GM21515 (cell line): ENCODE results near the gene TXNDC16.

Experiments used
- ATAC-seq: cut with Tn5 transposase; IDR thresholded peaks from one replicate; pipeline ENCODE4 v1.9.1; 2021; ENCODE audit not compliant: unreplicated experiment

Gene TXNDC16

GRCh38 chr14:52455291-52456088, 96.8 kb downstream of the TXNDC16 start:
- ATAC-seq: no peak

DNA sequence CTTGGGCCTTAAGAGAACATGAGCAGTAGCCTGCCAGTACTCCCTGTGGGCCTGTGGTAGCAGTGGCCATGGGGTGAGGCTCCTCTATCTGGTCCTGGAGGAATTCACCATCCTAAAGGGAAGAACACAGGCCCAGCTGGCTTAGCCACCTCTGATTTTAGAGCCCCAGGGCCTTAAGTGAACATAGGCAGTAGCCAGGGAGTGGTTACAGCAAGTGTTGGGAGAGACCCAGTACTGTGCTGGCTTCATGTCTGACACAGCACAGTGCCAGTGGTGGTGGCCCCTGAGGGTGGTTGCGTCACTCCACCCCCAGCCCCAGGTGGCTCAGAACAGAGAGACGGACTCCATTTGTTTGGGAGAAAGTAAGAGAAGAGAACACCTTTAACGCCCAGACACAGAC, 105.1 kb downstream of the TXNDC16 start:
- ATAC-seq: no peak

- ATAC-seq: no peak
Measured at GRCh38 chr14:52446355-52446754, 106.0 kb downstream of the TXNDC16 start.

- no peak for ATAC-seq
Measured at GRCh38 chr14:52443506-52443905, 108.8 kb downstream of the TXNDC16 start.

DNA sequence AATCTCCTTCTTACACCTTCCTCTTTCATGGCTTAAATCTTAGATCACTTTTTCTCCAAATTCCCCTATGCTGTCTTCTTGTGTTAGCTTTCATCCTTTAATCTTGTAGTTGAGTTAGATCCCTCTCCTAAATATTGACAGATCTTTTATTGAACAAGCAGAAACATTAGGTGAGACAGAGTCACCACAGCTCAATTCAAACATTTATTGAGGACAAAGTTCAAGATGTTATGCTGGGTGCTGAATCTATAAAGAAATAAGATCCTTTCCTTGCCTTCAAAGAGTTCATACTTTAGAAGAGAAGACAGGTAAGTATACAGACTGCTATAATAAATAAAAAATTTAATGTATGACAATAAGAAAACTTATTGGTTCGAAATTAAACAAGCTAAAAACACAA, 109.7 kb downstream of the TXNDC16 start:
- no peak for ATAC-seq

DNA sequence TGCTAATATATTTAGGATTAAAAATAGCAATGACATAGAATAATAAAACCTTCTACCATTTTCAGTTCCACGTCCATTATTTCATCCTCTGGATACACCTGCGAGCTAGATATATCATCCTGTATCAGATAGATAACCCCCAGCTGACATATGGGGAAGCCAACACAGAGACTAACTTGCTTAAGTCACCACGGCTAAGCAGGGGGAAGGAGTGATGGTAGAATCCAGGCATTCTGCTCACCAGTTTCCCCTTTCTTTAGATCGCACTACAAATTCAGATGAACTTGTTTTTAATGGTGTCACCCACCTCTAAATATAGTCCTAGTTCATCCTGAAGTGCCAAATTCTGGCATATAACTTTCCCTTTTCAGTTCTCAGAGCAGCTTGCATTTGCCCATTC, 110.1 kb downstream of the TXNDC16 start:
- no peak for ATAC-seq

- ATAC-seq: no peak
Measured at GRCh38 chr14:52439476-52439875, 112.8 kb downstream of the TXNDC16 start.

DNA sequence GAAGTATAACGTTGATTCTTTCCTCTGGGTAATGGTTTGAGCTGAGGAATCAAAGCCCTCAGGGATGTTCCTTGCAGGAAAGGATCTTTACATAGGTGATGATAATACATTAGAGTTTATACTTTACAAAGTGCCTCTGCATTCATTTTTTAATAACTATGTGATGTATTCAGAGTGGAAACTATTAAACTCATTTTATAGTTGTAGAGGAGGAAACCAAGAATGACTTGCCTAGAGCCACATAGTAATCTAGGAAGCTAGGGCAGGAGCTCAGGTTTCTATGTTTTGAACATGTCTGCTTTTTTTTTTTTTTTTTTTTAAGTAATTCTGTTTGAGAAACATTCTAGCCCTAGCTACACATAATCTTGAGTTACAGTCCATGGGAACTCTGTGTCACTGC, 117.3 kb downstream of the TXNDC16 start:
- ATAC-seq: no peak

- no peak for ATAC-seq
Measured at GRCh38 chr14:52430474-52430873, 121.8 kb downstream of the TXNDC16 start.

DNA sequence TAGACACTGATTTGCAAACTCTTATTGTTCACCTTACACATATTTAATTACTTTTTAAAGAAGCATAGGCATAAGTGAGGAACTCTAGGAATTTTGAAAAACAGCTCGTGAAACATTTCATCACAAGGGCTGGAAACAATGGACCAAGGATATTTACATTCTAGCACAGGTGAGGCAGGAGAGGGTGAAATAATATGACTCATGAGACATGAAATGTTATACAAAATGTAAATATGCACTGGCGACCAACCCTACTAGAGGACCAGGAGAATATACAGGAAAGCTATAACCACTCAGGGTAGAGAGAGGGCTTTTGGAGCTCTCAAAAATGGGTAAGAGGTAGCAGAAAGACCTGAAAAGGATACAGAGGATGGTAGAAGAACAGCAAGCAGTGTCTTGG, 122.9 kb downstream of the TXNDC16 start:
- no peak for ATAC-seq

DNA sequence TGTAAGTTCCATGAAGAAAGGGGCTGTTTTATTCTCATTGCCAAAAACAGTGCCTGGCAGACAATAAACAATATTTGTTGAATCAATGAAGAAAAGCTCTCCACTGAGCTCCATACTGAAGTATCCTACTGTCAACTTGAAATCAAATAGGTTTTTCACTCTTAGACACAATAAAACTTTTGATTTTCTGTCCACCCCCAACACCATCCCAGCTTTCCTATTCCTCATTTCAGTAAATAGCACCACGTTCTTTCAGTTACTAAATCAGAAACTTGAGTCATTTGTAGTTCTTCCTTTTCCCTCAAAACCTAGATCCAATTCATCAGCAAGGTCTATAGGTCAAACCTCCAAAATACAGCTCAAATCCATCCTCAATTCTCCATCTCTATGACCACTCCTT, 124.8 kb downstream of the TXNDC16 start:
- no peak for ATAC-seq

DNA sequence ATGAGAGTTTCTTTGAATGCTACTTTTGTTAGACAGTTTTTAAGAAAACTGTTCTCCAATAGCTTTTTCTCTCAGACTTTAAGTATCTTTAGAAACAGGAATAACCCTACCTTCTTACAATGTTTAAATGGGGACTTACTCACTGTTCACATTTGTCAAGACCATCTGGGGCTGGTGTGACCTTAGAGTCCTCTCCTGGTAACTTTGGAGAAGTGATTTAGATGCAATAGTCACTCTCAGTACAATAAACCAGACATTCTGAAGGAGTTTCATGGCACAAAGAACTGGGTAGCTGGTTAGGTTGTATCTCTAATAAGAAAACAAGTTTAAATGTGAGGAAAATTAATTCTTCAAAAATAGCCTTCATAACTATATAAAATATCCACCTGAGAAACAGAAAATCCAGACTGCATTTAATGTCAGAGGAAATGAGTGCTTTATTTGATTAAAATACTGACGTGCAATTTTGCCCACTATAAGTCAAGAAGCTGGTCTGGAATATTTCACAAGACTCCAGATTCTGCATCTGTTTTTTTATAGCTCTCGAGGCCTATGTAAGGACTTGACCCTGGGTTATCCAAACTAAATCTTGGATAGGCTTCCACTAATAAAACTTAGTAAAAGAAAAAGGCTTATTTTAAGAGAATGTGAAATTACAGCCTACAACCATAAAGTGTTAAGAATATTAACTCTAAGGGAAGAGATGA, 129.5 kb downstream of the TXNDC16 start:
- no peak for ATAC-seq

DNA sequence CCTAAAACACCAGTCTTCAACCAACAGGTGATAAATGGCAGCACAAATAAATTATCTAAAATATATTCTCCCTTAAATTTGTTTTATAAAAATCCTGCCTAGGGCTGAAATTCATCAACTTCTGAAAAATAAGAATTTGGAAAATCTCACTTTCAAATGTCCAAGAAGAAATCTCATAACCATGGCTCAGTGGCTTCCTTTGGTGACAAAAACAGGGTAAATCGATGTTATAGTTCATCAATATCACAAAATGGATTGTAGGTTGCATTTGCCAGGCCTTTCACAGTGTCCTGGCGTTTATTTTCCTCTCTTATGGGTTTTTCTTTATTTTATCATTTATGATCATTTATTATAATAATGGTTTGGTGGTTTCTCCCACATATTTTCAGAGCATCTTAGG, 135.2 kb downstream of the TXNDC16 start:
- ATAC-seq: no peak

GRCh38 chr14:52413729-52414408, 138.4 kb downstream of the TXNDC16 start:
- no peak for ATAC-seq

GRCh38 chr14:52412426-52412825, 139.9 kb downstream of the TXNDC16 start:
- ATAC-seq: no peak

- ATAC-seq: no peak
Measured at GRCh38 chr14:52405314-52405713, 147.0 kb downstream of the TXNDC16 start.

GRCh38 chr14:52402812-52403526, 149.3 kb downstream of the TXNDC16 start:
- no peak for ATAC-seq

- no peak for ATAC-seq
Measured at GRCh38 chr14:52400846-52401245, 151.5 kb downstream of the TXNDC16 start.

- no peak for ATAC-seq
Measured at GRCh38 chr14:52399921-52400595, 152.2 kb downstream of the TXNDC16 start.

- no peak for ATAC-seq
Measured at GRCh38 chr14:52399104-52399503, 153.2 kb downstream of the TXNDC16 start.

- ATAC-seq: no peak
Measured at GRCh38 chr14:52397844-52398243, 154.5 kb downstream of the TXNDC16 start.
